Daoy (cell line): ENCODE measurements around the gene SLC25A44. TPM values are rescaled to one million over a fixed set of nuclear protein-coding genes. Genes with fewer than 3 reads are reported as not detected.
"Not testable (repeated sequence)": the region's sequence is repeated elsewhere in the genome, so short reads cannot be mapped to it uniquely, and the experiment has no call there.

Source experiments
- DNase-seq: peaks from one replicate; pipeline ENCODE4 v3.0.0-alpha.2; 2015; ENCODE audit warnings: low read depth
- total RNA-seq: library from RNA; depleted of rRNA; stranded (reverse); fragments of >200 nt; shearing (Covaris generic); gene quantifications from 2 replicates; pipeline ENCODE4 v1.2.3, GENCODE V29; 2014

Gene SLC25A44
- total RNA-seq, 1 experiment from 2014 or later: 15.1 TPM

GRCh38 chr1:156162430-156163037 lies 31.4 kb upstream of the SLC25A44 start:
- DNase-seq: no peak

- no peak for DNase-seq
Measured at GRCh38 chr1:156163712-156164111, 30.2 kb upstream of the SLC25A44 start.

- no peak for DNase-seq
Measured at GRCh38 chr1:156164125-156164831, 29.6 kb upstream of the SLC25A44 start.

- peak; percentile 50 for DNase-seq
Measured at GRCh38 chr1:156165083-156165482, 28.8 kb upstream of the SLC25A44 start.

GRCh38 chr1:156167536-156167935 lies 26.4 kb upstream of the SLC25A44 start:
- no peak for DNase-seq

- no peak for DNase-seq
Measured at GRCh38 chr1:156172696-156173470, 21.0 kb upstream of the SLC25A44 start.

GRCh38 chr1:156176610-156177210 lies 17.2 kb upstream of the SLC25A44 start:
- no peak for DNase-seq

GRCh38 chr1:156177919-156178654 lies 15.8 kb upstream of the SLC25A44 start:
- DNase-seq: no peak

GRCh38 chr1:156180471-156180870 lies 13.4 kb upstream of the SLC25A44 start:
- DNase-seq: no peak

GRCh38 chr1:156181391-156181924 lies 12.4 kb upstream of the SLC25A44 start:
- not testable (repeated sequence) for DNase-seq

- not testable (repeated sequence) for DNase-seq
Measured at GRCh38 chr1:156182010-156182779, 11.7 kb upstream of the SLC25A44 start.

GRCh38 chr1:156186347-156187177 lies 7.3 kb upstream of the SLC25A44 start:
- not testable (repeated sequence) for DNase-seq

- DNase-seq: not testable (repeated sequence)
Measured at GRCh38 chr1:156190265-156190664, 3.6 kb upstream of the SLC25A44 start.

GRCh38 chr1:156191292-156191964 lies 2.5 kb upstream of the SLC25A44 start:
- DNase-seq: no peak

GRCh38 chr1:156193208-156193487 lies 756 bp upstream of the SLC25A44 start:
- no peak for DNase-seq

GRCh38 chr1:156194300-156194652 lies 372 bp downstream of the SLC25A44 start:
- DNase-seq: peak; percentile 14

GRCh38 chr1:156195853-156196252 lies 1.9 kb downstream of the SLC25A44 start:
- DNase-seq: no peak

- no peak for DNase-seq
Measured at GRCh38 chr1:156196445-156196844, 2.5 kb downstream of the SLC25A44 start.

- no peak for DNase-seq
Measured at GRCh38 chr1:156198831-156199349, 5.0 kb downstream of the SLC25A44 start.
